Dedifferentiated amniotic fluid mesenchymal stem cell (primary cell): Measurements from ENCODE around the gene PANK2.
"Not testable (repeated sequence)": the region's sequence is repeated elsewhere in the genome, so short reads cannot be mapped to it uniquely, and the experiment has no call there.

Experiments
- DNase-seq: peaks from one replicate; pipeline ENCODE4 v3.0.0-alpha.2; 2016; ENCODE audit errors: extremely low spot score

The PANK2 gene

DNA sequence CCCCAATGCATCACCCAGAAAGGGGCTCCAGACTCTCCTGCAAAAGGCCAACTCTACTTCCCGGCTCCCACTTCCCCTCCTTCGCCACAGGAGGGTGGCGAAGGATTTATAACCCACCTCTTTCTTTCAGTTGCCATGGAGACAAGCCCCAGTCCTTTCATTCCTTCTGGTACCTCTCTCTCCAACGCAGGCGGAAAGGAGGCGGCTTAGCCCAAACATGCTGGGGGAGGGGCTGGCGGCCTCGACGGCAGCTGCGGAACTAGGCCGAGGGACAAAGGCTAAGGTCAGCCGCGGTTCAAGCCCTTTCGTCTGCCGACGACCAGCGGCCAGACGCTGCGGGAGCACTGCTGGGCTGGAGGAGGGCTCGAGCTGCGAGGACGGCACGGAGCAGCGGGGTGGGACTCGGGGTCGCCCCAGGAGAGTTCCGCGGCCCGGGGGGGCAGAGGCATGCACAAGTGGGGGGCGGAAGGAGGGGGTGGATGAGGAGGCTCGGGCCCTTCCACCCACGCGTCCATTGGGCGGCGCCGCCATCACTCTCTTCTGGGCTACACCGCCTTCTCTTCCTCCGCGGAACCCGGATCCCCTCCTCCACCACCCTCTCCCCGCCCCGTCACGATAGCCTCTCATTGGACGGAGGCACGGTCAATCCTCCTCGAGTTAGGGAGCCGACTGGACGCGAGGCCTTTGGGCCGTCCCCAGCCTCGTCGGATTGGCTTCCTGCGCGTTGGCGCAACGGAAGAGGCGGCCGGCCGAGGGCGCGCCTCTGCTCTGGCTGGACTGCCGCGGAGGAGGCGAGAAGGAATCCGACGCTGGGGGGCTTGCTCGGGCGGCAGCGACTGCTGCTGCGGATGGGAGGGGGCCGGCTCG is at the start of gene PANK2:
TSS of gene PANK2 (plus strand) at position 766 of the 867 bp plus-strand sequence.
- DNase-seq, result peak; percentile 98

DNA sequence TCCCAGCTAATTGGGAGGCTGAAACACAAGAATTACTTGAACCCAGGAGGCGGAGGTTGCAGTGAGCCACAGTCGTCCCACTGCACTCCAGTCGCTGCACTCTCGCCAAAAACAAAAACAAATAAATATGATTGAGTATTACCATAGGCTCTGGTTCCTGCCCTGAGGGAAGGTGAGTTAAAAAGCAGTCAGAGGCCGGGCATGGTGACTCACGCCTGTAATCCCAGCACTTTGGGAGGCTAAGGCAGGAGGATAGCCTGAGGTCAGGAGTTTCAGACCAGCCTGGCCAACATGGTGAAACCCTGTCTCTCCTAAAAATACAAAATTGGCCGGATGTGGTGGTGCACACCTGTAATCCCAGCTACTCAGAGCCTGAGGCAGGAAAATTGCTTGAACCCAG is 49.0 kb upstream of the PANK2 start:
- DNase-seq, result not testable (repeated sequence)

DNA sequence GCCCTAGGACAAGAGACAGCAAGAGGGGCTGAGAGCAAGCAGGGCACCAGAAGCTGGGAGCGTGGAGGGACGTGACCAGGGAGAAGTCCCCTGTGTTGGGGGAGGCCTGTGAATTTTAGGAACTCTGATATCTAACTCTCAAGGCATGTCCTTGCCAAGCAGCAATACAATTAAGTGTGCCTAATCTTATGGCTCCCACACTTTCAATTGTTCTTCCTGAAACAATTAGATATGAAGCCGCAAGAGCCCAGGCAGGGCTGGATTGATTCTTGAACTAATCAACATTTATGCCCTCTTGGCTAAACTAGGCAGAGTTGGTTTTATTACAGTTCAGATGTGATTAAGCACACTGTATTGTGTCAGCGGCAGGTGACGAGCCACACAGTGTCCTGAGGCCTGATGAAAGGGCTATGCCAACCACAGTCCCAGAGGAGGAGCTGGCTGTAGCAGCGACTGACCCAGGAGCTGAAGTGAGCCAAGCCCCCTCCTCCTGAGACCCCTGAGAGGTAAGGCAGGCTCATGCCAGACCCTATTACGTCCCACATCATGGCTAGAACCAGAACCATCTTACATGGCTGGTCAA is 46.7 kb upstream of the PANK2 start:
- no peak for DNase-seq

DNA sequence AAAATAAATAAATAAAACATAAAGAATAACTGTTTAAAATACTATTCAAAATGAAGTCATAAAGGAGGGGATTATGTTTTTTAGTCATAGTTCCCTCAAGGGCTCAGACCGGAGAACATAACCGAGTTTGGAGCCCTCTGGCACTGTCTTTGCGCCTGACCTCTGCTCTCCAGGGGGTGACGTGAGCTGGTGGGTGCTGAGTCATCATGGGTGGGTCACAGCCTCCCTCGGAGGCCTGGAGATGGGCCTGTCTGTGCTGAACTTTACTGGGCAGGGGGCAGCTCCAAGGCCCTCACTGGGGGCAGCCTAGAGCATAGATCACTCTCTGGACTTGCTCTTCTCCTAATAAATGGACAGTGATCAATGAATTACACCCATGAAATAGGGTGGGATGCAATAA is 45.7 kb upstream of the PANK2 start:
- no peak for DNase-seq

- not testable (repeated sequence) for DNase-seq
Observed at GRCh38 chr20:3843990-3844619, 45.1 kb upstream of the PANK2 start.

GRCh38 chr20:3846378-3846739 is 42.8 kb upstream of the PANK2 start:
- no peak for DNase-seq

GRCh38 chr20:3846740-3847428 is 42.3 kb upstream of the PANK2 start, which contains the start of gene MAVS:
Gene MAVS, plus strand, starts transcription at chr20:3846834. Its CDS starts 7,791 bp downstream, at chr20:3854625.
- peak; percentile 68 for DNase-seq

- DNase-seq, result no peak
Observed at GRCh38 chr20:3847429-3847940, 41.7 kb upstream of the PANK2 start.

DNA sequence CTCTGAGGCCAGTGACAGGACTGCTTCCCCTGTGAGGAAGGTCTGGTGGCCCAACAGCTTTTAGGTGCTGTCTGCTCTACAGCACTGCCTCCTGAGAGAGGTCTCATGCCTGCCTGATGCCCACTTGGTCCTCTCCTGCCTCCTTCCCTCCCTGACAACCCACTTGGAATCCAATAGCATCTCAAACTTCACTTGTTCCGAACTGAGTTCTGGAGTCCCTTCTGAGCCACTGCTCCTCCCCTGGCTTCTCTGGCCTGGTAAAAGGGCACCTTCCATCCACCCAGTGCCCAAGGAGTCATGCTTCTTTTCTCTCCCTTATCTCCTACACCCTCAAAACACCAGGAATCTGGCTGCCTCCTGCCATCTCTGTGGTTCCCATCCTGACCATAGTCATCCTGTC is 40.6 kb upstream of the PANK2 start:
- DNase-seq, result no peak

- DNase-seq, result no peak
Observed at GRCh38 chr20:3854462-3854871, 34.7 kb upstream of the PANK2 start.

DNA sequence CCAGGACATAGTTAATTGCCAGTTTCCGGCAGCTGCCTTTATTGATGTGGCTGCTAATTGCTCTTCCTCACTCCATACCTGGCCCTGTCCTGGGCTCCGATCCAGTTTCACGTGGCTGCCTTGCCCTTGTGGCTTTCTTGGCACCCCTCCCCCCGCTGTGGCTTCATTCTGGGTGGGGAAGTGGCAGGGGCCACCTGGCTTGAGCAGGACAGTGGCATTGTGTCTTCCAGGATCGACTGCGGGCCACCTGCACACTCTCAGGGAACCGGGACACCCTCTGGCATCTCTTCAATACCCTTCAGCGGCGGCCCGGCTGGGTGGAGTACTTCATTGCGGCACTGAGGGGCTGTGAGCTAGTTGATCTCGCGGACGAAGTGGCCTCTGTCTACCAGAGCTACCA is 31.8 kb upstream of the PANK2 start:
- no peak for DNase-seq

GRCh38 chr20:3858689-3859088 is 30.5 kb upstream of the PANK2 start:
- DNase-seq, result no peak

- no peak for DNase-seq
Observed at GRCh38 chr20:3861191-3861590, 28.0 kb upstream of the PANK2 start.

- DNase-seq, result no peak
Observed at GRCh38 chr20:3862333-3862732, 26.9 kb upstream of the PANK2 start.

- no peak for DNase-seq
Observed at GRCh38 chr20:3863317-3863716, 25.9 kb upstream of the PANK2 start.

DNA sequence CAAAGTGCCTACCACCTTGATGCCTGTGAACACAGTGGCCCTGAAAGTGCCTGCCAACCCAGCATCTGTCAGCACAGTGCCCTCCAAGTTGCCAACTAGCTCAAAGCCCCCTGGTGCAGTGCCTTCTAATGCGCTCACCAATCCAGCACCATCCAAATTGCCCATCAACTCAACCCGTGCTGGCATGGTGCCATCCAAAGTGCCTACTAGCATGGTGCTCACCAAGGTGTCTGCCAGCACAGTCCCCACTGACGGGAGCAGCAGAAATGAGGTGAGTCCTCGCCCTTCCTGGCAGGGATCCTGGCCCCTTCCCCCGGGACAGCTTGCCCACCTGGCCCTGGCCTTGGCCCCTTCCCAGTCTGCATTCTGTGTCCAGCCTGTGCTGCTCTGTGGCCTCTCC is 24.7 kb upstream of the PANK2 start:
- no peak for DNase-seq

GRCh38 chr20:3865152-3865886 is 23.9 kb upstream of the PANK2 start:
- DNase-seq, result no peak

DNA sequence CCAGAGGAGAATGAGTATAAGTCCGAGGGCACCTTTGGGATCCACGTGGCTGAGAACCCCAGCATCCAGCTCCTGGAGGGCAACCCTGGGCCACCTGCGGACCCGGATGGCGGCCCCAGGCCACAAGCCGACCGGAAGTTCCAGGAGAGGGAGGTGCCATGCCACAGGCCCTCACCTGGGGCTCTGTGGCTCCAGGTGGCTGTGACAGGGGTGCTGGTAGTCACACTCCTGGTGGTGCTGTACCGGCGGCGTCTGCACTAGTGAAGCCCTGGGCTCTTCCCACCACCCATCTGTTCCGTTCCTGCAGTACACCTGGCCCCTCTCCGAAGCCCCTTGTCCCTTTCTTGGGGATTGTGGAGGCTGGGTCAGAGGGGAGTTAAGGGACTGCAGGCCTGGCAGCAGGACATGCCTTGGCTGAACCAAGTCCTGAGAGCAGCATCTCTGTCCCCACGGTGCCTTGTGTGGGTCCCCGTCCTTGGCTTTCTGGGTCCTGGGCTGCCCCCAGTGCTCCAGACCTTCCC is 23.2 kb upstream of the PANK2 start:
- no peak for DNase-seq

DNA sequence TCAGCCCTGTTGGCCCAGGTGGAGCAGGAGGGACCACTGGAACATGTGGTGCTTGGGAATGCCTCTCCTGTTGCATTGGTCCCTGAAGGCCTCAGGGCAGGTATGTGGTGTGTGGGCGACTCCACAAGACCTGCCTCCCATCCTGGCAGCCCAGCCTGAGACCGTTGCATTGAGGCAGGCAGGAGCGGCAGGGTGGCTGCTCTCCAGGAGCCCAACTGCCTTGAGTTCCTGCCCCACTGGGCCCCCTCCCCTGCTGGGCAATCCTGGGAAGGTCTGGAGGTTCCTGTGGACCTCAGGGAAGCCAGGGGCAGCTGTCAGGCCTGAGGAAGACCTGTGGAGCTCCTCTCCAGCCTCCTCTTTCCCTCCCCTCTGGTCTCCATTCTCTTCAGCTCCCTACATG is 22.7 kb upstream of the PANK2 start:
- no peak for DNase-seq

DNA sequence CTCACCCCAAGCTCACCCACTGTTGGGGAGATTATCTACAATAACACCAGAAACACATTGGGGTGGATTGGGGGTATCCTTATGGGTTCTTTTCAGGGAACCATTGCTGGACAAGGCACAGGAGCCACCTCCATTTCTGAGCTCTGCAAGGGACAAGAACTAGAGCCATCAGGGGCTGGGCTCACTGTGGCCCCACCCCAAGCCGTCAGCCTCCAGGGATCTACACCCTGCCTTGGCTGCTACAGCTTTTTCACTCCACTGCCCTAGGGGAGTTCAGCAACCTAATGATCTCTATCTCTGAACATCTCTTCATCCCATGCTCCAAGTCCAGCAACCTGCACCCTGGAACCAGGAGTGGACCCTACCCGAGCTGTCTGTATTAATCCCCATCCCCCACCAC is 21.4 kb upstream of the PANK2 start:
- DNase-seq, result no peak
